Spleen (tissue), 7 donors: Measurements from ENCODE around the gene HOXC11.

Source experiments
- CTCF ChIP-seq, 11 experiments: fragments of 200-600 bp in 7 of 11; fragments of 450-650 bp in 4 of 11; sonication (generic) in 4 of 11; IDR thresholded peaks in 8 of 11; conservative IDR thresholded peaks in 3 of 11; 1 replicate in 7 of 11; 2 replicates in 4 of 11; pipeline versions ENCODE4 v1.4.0 to v1.8.0; 2016 to 2021; ENCODE audit warnings: antibody characterized with exemption in 11 of 11, inconsistent platforms in 4 of 11, mild to moderate bottlenecking in 1 of 11
- POLR2A ChIP-seq, 3 donors: fragments of 450-650 bp; IDR thresholded peaks; one replicate each; pipeline ENCODE4 v1.5.1; 2017; ENCODE audit warnings: antibody characterized with exemption in 3 of 3, mild to moderate bottlenecking in 1 of 3
- donor health status: DM: no; HTN: no; CAD: no; lungs with moderate emphysema.
- donor health status: DM: no; HTN: no; CAD: no.
- donor health status: DM: no; HTN: no; CAD: no.

- TF ChIP-seq CTCF (IDR thresholded peaks at IDR 0.05 in 8 of 11, conservative IDR thresholded peaks at IDR 0.05 in 3 of 11): no peak
- TF ChIP-seq POLR2A (IDR thresholded peaks at IDR 0.05): no peak
Measured at GRCh38 chr12:53996240-53997203, 23.6 kb downstream of the HOXC11 start.
